Osteoblast (primary cell): Measurements from ENCODE around the gene UBFD1. TPM values are rescaled to one million over a fixed set of nuclear protein-coding genes. Genes with fewer than 3 reads are reported as not detected.

Experiments
- DNase-seq: peaks from one replicate; pipeline ENCODE4 v3.0.0; 2011; ENCODE audit warnings: low spot score, mixed read lengths; ENCODE audit not compliant: insufficient read length; ENCODE audit errors: missing footprints
- H2AFZ ChIP-seq: 2 replicates; pipeline ENCODE4 v1.6.0; 2011; ENCODE audit warnings: mild to moderate bottlenecking, low read length
- H3K27ac ChIP-seq: 2 replicates; pipeline ENCODE4 v1.5.1; 2011; ENCODE audit warnings: mild to moderate bottlenecking, low read depth, low read length, moderate library complexity
- H3K27me3 ChIP-seq: 2 replicates; pipeline ENCODE4 v1.6.0; 2012; ENCODE audit warnings: mild to moderate bottlenecking, control low read depth, inconsistent platforms, low read length, moderate library complexity; ENCODE audit not compliant: insufficient read depth
- H3K36me3 ChIP-seq: 2 replicates; pipeline ENCODE4 v1.5.1; 2011; ENCODE audit warnings: mild to moderate bottlenecking, low read length, control low read depth, moderate library complexity; ENCODE audit not compliant: insufficient read depth
- H3K4me1 ChIP-seq: 2 replicates; pipeline ENCODE4 v1.5.1; 2011; ENCODE audit warnings: mild to moderate bottlenecking, low read length, control low read depth, moderate library complexity; ENCODE audit not compliant: insufficient read depth
- H3K4me2 ChIP-seq: 2 replicates; pipeline ENCODE4 v1.6.0; 2011; ENCODE audit warnings: mild to moderate bottlenecking, low read length; ENCODE audit not compliant: insufficient read depth
- H3K4me3 ChIP-seq: fragments of 200-600 bp; sonication (generic); 3 replicates; pipeline ENCODE4 v1.5.1; 2012; ENCODE audit warnings: mild to moderate bottlenecking, low read length, inconsistent platforms; ENCODE audit not compliant: insufficient read depth
- H3K79me2 ChIP-seq: 2 replicates; pipeline ENCODE4 v1.6.0; 2012; ENCODE audit warnings: mild to moderate bottlenecking, low read length, control low read depth, inconsistent platforms; ENCODE audit not compliant: insufficient read depth
- H3K9me3 ChIP-seq: 2 replicates; pipeline ENCODE4 v1.5.1; 2011; ENCODE audit warnings: low read depth, low read length, control low read depth
- H4K20me1 ChIP-seq: 2 replicates; pipeline ENCODE4 v1.6.0; 2012; ENCODE audit warnings: mild to moderate bottlenecking, low read length, control low read depth; ENCODE audit not compliant: insufficient read depth
- total RNA-seq: library from RNA; depleted of rRNA; stranded (reverse); fragments of >200 nt; gene quantifications from 2 replicates; pipeline ENCODE4 v1.2.3, GENCODE V29; 2012
- TF ChIP-seq, protein P1 (sequence below): IDR thresholded peaks from 2 replicates; pipeline ENCODE4 v1.5.1; 2011; ENCODE audit warnings: mild to moderate bottlenecking, low read depth, low read length, moderate library complexity; ENCODE audit errors: extremely low read depth

Gene UBFD1
- total RNA-seq, 1 donor: 109 TPM

DNA sequence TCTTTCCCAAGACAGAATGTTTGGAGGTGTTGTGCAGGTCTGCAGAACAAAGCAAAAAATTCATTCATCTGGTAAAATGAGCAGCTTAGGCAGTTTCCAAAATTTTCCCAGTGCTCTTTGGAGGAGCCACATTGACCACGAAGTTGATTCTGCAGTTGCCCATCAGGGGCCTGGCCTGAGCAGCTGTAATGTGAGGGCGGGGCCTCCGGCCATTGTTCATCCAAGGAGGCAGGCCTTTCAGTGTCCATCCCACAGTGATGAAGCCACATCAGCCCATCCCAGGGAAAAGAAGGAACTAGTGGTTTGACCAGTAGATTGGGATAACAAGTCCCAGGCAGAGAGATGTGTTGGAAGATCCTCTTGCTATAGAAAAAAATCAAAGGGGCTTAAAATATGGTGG lies 10.1 kb downstream of the UBFD1 start:
- peaks cover 22% of the 10 kb centered on the region for H4K20me1 ChIP-seq
- H3K79me2 ChIP-seq: peaks cover 13% of the 10 kb centered on the region
- H3K27ac ChIP-seq: no peak overlapping the region

DNA sequence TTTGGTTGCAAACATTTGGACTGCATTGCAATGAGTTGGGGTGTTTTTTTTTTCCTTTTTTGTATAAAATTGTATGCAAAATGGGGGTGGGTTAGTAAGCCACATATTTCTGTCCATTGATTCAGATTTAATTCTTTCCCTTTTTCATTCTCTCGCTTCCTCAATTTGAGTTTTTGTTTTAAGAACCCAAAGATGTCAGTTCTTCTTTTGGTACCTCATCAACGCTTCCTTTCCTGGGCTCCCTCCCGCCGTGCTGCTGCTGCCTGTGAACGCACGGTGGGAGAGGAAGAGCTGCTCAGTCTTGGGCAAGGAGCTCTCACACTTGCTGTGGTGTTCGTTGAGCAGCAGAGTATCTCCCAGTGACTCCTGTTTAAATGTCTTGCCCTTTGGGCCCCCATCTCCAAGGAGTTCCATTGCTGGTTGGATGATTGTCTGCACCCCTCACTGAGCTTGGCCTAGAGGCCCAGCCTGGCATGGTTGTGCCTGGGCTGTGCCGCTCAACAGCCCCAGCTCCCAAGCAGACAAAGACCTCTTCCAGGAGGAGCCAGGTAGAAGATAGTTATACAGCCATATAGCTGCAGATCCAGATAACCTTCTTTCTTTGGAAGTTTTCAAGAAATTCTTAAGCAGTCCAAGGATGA lies 13.6 kb downstream of the UBFD1 start:
- no peak for DNase-seq
- H3K79me2 ChIP-seq: peaks cover 5% of the 10 kb centered on the region
- H3K9me3 ChIP-seq: no peaks in the 10 kb centered on the region
- peaks cover 85% of the 10 kb centered on the region for H3K36me3 ChIP-seq
- H3K4me3 ChIP-seq: no peak overlapping the region
- H3K4me1 ChIP-seq: no peaks in the 10 kb centered on the region
- no peak overlapping the region for H2AFZ ChIP-seq
- H3K27me3 ChIP-seq: no peaks in the 10 kb centered on the region
- H3K27ac ChIP-seq: no peak overlapping the region
- TF ChIP-seq, protein P1, sequence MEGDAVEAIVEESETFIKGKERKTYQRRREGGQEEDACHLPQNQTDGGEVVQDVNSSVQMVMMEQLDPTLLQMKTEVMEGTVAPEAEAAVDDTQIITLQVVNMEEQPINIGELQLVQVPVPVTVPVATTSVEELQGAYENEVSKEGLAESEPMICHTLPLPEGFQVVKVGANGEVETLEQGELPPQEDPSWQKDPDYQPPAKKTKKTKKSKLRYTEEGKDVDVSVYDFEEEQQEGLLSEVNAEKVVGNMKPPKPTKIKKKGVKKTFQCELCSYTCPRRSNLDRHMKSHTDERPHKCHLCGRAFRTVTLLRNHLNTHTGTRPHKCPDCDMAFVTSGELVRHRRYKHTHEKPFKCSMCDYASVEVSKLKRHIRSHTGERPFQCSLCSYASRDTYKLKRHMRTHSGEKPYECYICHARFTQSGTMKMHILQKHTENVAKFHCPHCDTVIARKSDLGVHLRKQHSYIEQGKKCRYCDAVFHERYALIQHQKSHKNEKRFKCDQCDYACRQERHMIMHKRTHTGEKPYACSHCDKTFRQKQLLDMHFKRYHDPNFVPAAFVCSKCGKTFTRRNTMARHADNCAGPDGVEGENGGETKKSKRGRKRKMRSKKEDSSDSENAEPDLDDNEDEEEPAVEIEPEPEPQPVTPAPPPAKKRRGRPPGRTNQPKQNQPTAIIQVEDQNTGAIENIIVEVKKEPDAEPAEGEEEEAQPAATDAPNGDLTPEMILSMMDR: no peak
- peaks cover 5% of the 10 kb centered on the region for H4K20me1 ChIP-seq
- no peak overlapping the region for H3K4me2 ChIP-seq

More for the DNA sequence above, 10.1 kb downstream of the UBFD1 start:
- Histone ChIP-seq H3K4me3 (no peak overlapping the region), H3K4me1 (no peaks in the 10 kb centered on the region), H3K4me2 (no peak overlapping the region), H3K9me3 (no peaks in the 10 kb centered on the region), H2AFZ (no peak overlapping the region), H3K27me3 (no peaks in the 10 kb centered on the region), H3K36me3 (peaks cover 98% of the 10 kb centered on the region)
- TF ChIP-seq, protein P1: no peak
- no peak for DNase-seq

DNA sequence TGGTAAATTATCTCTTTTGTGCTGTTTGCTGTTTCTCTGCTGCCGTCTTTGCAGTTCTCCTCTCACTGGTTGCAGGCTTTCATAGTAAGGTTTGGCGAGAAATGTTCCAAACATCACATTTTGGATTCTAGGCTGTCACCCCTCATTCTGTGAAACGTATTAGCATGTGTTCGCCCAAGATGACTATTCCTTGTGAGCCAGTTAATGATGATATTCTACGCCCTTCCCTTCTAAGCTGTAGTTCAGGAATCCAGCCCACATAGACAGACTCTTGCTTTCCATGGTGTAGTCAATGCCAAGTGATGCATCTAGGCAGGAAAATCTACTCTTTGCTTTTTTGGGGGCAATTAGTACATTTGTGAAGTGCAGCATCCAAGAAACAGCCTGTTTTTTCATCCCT lies 14.4 kb downstream of the UBFD1 start:
- Histone ChIP-seq H3K79me2 (peaks cover 3% of the 10 kb centered on the region), H3K9me3 (no peaks in the 10 kb centered on the region), H4K20me1 (peaks cover 4% of the 10 kb centered on the region), H3K27ac (no peak overlapping the region), H3K4me1 (no peaks in the 10 kb centered on the region), H3K4me2 (no peak overlapping the region), H2AFZ (no peak overlapping the region), H3K36me3 (peaks cover 80% of the 10 kb centered on the region), H3K4me3 (no peak overlapping the region), H3K27me3 (no peaks in the 10 kb centered on the region)
- no peak for DNase-seq
- TF ChIP-seq, protein P1: no peak

DNA sequence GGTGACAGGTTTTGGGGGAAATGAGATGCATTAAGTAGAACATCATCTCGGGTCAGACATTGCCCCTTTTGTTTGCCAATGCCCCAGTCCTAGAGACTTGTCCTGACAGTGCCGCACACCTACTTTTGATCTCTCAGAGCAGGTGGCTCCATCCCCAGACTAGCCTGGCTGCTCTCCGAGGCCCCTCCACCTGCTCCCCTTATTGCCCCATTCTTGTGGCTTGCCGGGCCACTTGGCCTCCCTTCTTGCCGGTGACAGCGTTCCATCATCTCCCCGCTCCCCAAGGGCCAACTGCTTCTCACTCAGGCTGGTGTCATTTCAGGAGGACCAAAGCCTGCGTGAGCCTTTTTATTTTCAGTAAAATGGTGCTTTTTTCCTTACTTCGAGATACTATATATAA lies 14.9 kb downstream of the UBFD1 start:
- Histone ChIP-seq H3K4me3 (no peak overlapping the region), H3K27me3 (no peaks in the 10 kb centered on the region), H3K4me2 (no peak overlapping the region), H2AFZ (no peak overlapping the region), H3K4me1 (no peaks in the 10 kb centered on the region), H4K20me1 (peaks cover 4% of the 10 kb centered on the region), H3K36me3 (peaks cover 75% of the 10 kb centered on the region), H3K9me3 (no peaks in the 10 kb centered on the region), H3K79me2 (peaks cover 3% of the 10 kb centered on the region), H3K27ac (no peak overlapping the region)
- TF ChIP-seq, protein P1: no peak
- no peak for DNase-seq
